KMS-11 (cell line): ENCODE results near the gene ERAL1.

ENCODE experiments used
- H2AFZ ChIP-seq: fragments of 200-600 bp; sonication (generic); 2 replicates; pipeline ENCODE4 v1.6.1; 2016; ENCODE audit warnings: antibody characterized with exemption, mixed run types, low read depth
- H3K27ac ChIP-seq: fragments of 200-600 bp; sonication (generic); 2 replicates; pipeline ENCODE4 v1.6.1; 2016; ENCODE audit warnings: mild to moderate bottlenecking, mixed run types
- H3K27me3 ChIP-seq: fragments of 200-600 bp; sonication (generic); 2 replicates; pipeline ENCODE4 v1.6.1; 2017; ENCODE audit warnings: mild to moderate bottlenecking, low read depth, mixed run types, moderate library complexity; ENCODE audit not compliant: insufficient read depth
- H3K36me3 ChIP-seq: fragments of 200-600 bp; sonication (generic); 2 replicates; pipeline ENCODE4 v1.6.1; 2017; ENCODE audit warnings: mild to moderate bottlenecking, mixed run types; ENCODE audit not compliant: insufficient read depth
- H3K4me1 ChIP-seq: fragments of 200-600 bp; sonication (generic); 2 replicates; pipeline ENCODE4 v1.6.1; 2016; ENCODE audit warnings: mild to moderate bottlenecking, low read depth, mixed run types; ENCODE audit not compliant: poor library complexity, severe bottlenecking
- H3K4me2 ChIP-seq: fragments of 200-600 bp; sonication (generic); 2 replicates; pipeline ENCODE4 v1.7.0; 2016; ENCODE audit warnings: mild to moderate bottlenecking, mixed run types
- H3K4me3 ChIP-seq: fragments of 200-600 bp; sonication (generic); IDR thresholded peaks from 2 replicates; pipeline ENCODE4 v1.6.1; 2017; ENCODE audit warnings: low read depth, low read length, mixed read lengths; ENCODE audit not compliant: insufficient read depth
- H3K79me2 ChIP-seq: fragments of 200-600 bp; sonication (generic); 2 replicates; pipeline ENCODE4 v1.6.1; 2016; ENCODE audit warnings: low read depth, mixed run types; ENCODE audit not compliant: insufficient read depth
- H3K9ac ChIP-seq: fragments of 200-600 bp; sonication (generic); 2 replicates; pipeline ENCODE4 v1.6.1; 2016; ENCODE audit warnings: mild to moderate bottlenecking, mixed run types
- H4K20me1 ChIP-seq: fragments of 200-600 bp; sonication (generic); 2 replicates; pipeline ENCODE4 v1.6.1; 2016; ENCODE audit warnings: mild to moderate bottlenecking, mixed run types; ENCODE audit not compliant: insufficient read depth
- CTCF ChIP-seq: fragments of 200-600 bp; sonication (generic); conservative IDR thresholded peaks from 2 replicates; pipeline ENCODE4 v1.6.1; 2017; ENCODE audit warnings: low read depth, mild to moderate bottlenecking, antibody characterized with exemption, low read length, moderate library complexity, mixed read lengths

The ERAL1 gene

GRCh38 chr17:28860363-28860808, 5.6 kb downstream of the ERAL1 start:
- H3K4me3 ChIP-seq, result no peak overlapping the region
- H4K20me1 ChIP-seq, result no peaks in the 10 kb centered on the region
- no peak overlapping the region for H3K4me2 ChIP-seq

GRCh38 chr17:28861393-28862203, 6.8 kb downstream of the ERAL1 start:
- H2AFZ ChIP-seq, result no peak overlapping the region
- H3K4me3 ChIP-seq, result no peak overlapping the region
- no peak for TF ChIP-seq CTCF
- no peak overlapping the region for H3K9ac ChIP-seq
- H3K79me2 ChIP-seq, result no peaks in the 10 kb centered on the region
- H3K4me2 ChIP-seq, result no peak overlapping the region
- H4K20me1 ChIP-seq, result no peaks in the 10 kb centered on the region
- no peaks in the 10 kb centered on the region for H3K27me3 ChIP-seq
- H3K4me1 ChIP-seq, result no peaks in the 10 kb centered on the region
- no peak overlapping the region for H3K27ac ChIP-seq
- no peaks in the 10 kb centered on the region; the same call in 1 of the 2 replicates for H3K36me3 ChIP-seq

More at GRCh38 chr17:28860363-28860808, 5.6 kb downstream of the ERAL1 start:
- Histone ChIP-seq H3K27me3 (no peaks in the 10 kb centered on the region), H3K4me1 (peaks cover 9% of the 10 kb centered on the region), H3K27ac (no peak overlapping the region), H3K79me2 (peaks cover 4% of the 10 kb centered on the region; the same call in 1 of the 2 replicates), H2AFZ (no peak overlapping the region), H3K36me3 (no peaks in the 10 kb centered on the region; the same call in 1 of the 2 replicates), H3K9ac (no peak overlapping the region)
- TF ChIP-seq CTCF, result no peak

- H3K9ac ChIP-seq, result no peak overlapping the region
These were observed 7.7 kb downstream of the ERAL1 start for GRCh38 chr17:28862561-28862960.

GRCh38 chr17:28863953-28864352, 9.1 kb downstream of the ERAL1 start:
- no peak overlapping the region for H3K27ac ChIP-seq
- H3K36me3 ChIP-seq, result no peaks in the 10 kb centered on the region; the same call in 1 of the 2 replicates
- no peak overlapping the region for H2AFZ ChIP-seq
- H3K4me2 ChIP-seq, result no peak overlapping the region
- no peaks in the 10 kb centered on the region for H3K27me3 ChIP-seq
- no peaks in the 10 kb centered on the region for H3K79me2 ChIP-seq
- H3K4me1 ChIP-seq, result no peaks in the 10 kb centered on the region
- no peaks in the 10 kb centered on the region for H4K20me1 ChIP-seq
- TF ChIP-seq CTCF, result no peak
- H3K9ac ChIP-seq, result no peak overlapping the region
- H3K4me3 ChIP-seq, result no peak overlapping the region

More at GRCh38 chr17:28862561-28862960, 7.7 kb downstream of the ERAL1 start:
- no peak overlapping the region for H3K4me3 ChIP-seq
- H2AFZ ChIP-seq, result no peak overlapping the region
- no peaks in the 10 kb centered on the region for H3K4me1 ChIP-seq
- no peaks in the 10 kb centered on the region for H3K79me2 ChIP-seq
- H3K27me3 ChIP-seq, result no peaks in the 10 kb centered on the region
- TF ChIP-seq CTCF, result no peak
- H3K36me3 ChIP-seq, result no peaks in the 10 kb centered on the region; the same call in 1 of the 2 replicates
- H3K27ac ChIP-seq, result no peak overlapping the region
- H3K4me2 ChIP-seq, result no peak overlapping the region
- H4K20me1 ChIP-seq, result no peaks in the 10 kb centered on the region
